Transverse colon (tissue), 4 donors: ENCODE data around the gene MARCKSL1. TPM values are rescaled to one million over a fixed set of nuclear protein-coding genes. Genes with fewer than 3 reads are reported as not detected.

Experiments used
- DNase-seq: peaks from one replicate; pipeline ENCODE4 v3.0.0-alpha.2; 2019
- H3K27ac ChIP-seq, 4 donors: fragments of 200-600 bp; sonication (generic); 2 replicates each; pipeline ENCODE4 v1.5.1; 2016 to 2018; ENCODE audit warnings: inconsistent platforms in 4 of 4
- H3K27me3 ChIP-seq: fragments of 200-600 bp; sonication (generic); 2 replicates; pipeline ENCODE4 v1.5.1; 2017; ENCODE audit warnings: inconsistent platforms
- H3K36me3 ChIP-seq, 4 donors: fragments of 200-600 bp; sonication (generic); 2 replicates each; pipeline ENCODE4 v1.5.1; 2017 to 2019; ENCODE audit warnings: inconsistent platforms in 4 of 4
- H3K4me1 ChIP-seq, 4 donors: fragments of 200-600 bp; sonication (generic); 2 replicates each; pipeline ENCODE4 v1.5.1; 2017 to 2020; ENCODE audit warnings: inconsistent platforms in 4 of 4
- H3K4me3 ChIP-seq, 4 donors: fragments of 200-600 bp; sonication (generic); 1 replicate in 1 of 4; 2 replicates in 3 of 4; pipeline versions ENCODE4 v1.5.1 to v1.6.1; 2017 to 2019; ENCODE audit warnings: inconsistent platforms in 4 of 4
- H3K9me3 ChIP-seq, 2 donors: fragments of 200-600 bp; sonication (generic); 2 replicates each; pipeline ENCODE4 v1.5.1; 2017 to 2019; ENCODE audit warnings: inconsistent platforms in 2 of 2
- EP300 ChIP-seq: sonication (generic); formaldehyde crosslinking; IDR thresholded peaks from one replicate; pipeline ENCODE4 v1.6.1; 2017; ENCODE audit warnings: antibody characterized with exemption, low read depth
- POLR2A ChIP-seq: fragments of 450-650 bp; IDR thresholded peaks from one replicate; pipeline ENCODE4 v1.6.1; 2016; ENCODE audit warnings: antibody characterized with exemption, mild to moderate bottlenecking, moderate library complexity
- POLR2AphosphoS5 ChIP-seq, 3 donors: sonication (generic); formaldehyde crosslinking; IDR thresholded peaks; one replicate each; pipeline ENCODE4 v1.6.1; 2016; ENCODE audit warnings: antibody characterized with exemption in 3 of 3
- WGBS, 2 donors: methylation state at CpG; one replicate each; pipeline ENCODE4 v1.1.5; 2018; ENCODE audit warnings: low coverage in 1 of 2; 5-methylcytosine and 5-hydroxymethylcytosine counted together
- in situ Hi-C, 4 donors: fragments of 200-750 bp; cut with MboI; loops; one replicate each; pipeline versions ENCODE4 v1.15.0 to v1.15.1; 2017; ENCODE audit warnings: low sequenced_read_pairs in 3 of 4, low pct_ligation_motif_present in 1 of 4, low pct_unique_long_range_greater_than_20kb in 1 of 4
- intact Hi-C: fragments of 100-400 bp; cut with DNase I; formaldehyde crosslinking; loops from one replicate; pipeline ENCODE4 v1.15.1; 2023; ENCODE audit warnings: low total_unique reads
- total RNA-seq, 4 donors: library from RNA; depleted of rRNA; stranded (reverse); fragments of >200 nt; gene quantifications; one replicate each; pipeline ENCODE4 v1.1.0, GENCODE V29; 2016
- TF ChIP-seq, protein P1 (sequence below), 5 experiments: fragments of 200-600 bp in 3 of 5; fragments of 450-650 bp in 2 of 5; sonication (generic) in 3 of 5; IDR thresholded peaks; 1 replicate in 2 of 5; 2 replicates in 3 of 5; pipeline ENCODE4 v1.5.1; 2016 to 2017; ENCODE audit warnings: antibody characterized with exemption in 5 of 5, inconsistent platforms in 3 of 5, mild to moderate bottlenecking in 2 of 5, moderate library complexity in 1 of 5

The MARCKSL1 gene
- total RNA-seq, 4 donors from 2014 or later, result 40.0 to 62.8 (median 53.0) TPM

DNA sequence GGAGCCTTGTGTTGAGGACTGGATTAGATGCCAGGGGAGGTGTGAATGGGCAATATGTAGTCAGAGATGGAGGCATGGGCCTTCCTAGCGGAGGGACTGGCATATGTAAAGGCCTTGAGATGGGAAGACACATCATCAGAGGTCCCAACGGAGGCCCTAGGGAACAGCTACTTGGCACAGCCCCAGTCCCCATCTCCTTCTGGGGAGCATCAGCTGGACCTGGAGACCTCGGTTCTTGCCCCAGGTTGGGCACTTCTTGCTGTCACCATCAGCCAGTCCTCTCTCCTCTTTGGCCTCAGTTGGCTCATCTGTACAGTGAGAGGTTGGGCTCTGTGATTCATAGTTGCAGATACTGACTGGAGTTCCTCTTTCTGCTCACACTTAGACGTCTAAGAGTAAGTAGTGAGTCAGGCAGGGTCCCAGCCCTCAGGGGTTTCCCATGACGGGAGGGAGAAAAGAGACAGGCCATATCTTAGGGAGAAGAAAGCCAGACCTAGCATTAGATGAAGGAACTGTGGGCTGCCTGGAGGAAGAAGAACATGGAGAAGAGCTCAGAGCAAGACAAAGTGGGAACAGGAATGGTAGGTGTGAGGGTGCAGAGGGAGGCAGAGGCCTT, 3.4 kb upstream of the MARCKSL1 start:
- Histone ChIP-seq H3K9me3 (no peaks in the 10 kb centered on the region), H3K4me3 (no peak overlapping the region), H3K36me3 (no peaks in the 10 kb centered on the region), H3K27ac (peak overlapping the region in 1 of 4 donors; percentile 55), H3K27me3 (no peaks in the 10 kb centered on the region), H3K4me1 (peaks cover 14 to 41% (median 32%) of the 10 kb centered on the region in 4 donors)
- DNase-seq, result no peak
- TF ChIP-seq POLR2A (no peak), EP300 (no peak), POLR2AphosphoS5 (IDR thresholded peaks at IDR 0.05) (no peak)
- TF ChIP-seq, protein P1, sequence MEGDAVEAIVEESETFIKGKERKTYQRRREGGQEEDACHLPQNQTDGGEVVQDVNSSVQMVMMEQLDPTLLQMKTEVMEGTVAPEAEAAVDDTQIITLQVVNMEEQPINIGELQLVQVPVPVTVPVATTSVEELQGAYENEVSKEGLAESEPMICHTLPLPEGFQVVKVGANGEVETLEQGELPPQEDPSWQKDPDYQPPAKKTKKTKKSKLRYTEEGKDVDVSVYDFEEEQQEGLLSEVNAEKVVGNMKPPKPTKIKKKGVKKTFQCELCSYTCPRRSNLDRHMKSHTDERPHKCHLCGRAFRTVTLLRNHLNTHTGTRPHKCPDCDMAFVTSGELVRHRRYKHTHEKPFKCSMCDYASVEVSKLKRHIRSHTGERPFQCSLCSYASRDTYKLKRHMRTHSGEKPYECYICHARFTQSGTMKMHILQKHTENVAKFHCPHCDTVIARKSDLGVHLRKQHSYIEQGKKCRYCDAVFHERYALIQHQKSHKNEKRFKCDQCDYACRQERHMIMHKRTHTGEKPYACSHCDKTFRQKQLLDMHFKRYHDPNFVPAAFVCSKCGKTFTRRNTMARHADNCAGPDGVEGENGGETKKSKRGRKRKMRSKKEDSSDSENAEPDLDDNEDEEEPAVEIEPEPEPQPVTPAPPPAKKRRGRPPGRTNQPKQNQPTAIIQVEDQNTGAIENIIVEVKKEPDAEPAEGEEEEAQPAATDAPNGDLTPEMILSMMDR (IDR thresholded peaks at IDR 0.05), result no peak
- in situ Hi-C loops (no loop called here), intact Hi-C loops (no loop called here)
- 40 to 70% methylated on average over 1 to 5 of the region's 5 CpGs for WGBS, 2 donors

DNA sequence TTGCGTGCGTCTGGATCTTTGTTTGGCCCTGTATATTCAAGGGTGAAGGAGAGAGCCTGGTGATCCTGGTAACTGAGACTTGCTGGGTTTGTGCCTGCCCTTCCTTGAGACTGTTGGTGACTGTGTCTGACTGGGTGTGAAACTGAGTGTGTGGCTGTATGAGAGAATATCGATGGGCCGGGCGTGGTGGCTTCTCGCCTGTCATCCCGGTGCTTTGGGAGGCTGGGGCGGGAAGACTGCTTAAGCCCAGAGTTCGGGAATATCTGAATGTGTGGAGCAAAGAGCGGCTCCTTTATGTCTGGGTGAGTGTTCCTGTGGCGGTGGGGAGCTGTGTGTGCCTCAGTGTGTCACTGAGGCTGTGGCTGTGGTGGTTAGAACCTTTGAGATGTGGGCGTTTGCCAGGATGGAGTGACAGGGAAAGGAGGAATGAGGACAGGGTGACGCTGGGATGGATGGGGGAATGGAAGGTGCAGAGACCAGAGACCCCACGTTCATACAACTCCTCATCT, 2.7 kb upstream of the MARCKSL1 start:
- TF ChIP-seq POLR2A (no peak), EP300 (no peak), POLR2AphosphoS5 (IDR thresholded peaks at IDR 0.05) (no peak)
- TF ChIP-seq, protein P1 (IDR thresholded peaks at IDR 0.05), result no peak
- Histone ChIP-seq H3K9me3 (no peaks in the 10 kb centered on the region), H3K27ac (peak overlapping the region; percentile 0 to 55 (median 21)), H3K36me3 (no peaks in the 10 kb centered on the region), H3K4me1 (peaks cover 16 to 47% (median 38%) of the 10 kb centered on the region in 4 donors), H3K4me3 (no peak overlapping the region), H3K27me3 (no peaks in the 10 kb centered on the region)
- in situ Hi-C loops (no loop called here), intact Hi-C loops (no loop called here)
- DNase-seq, result peak; percentile 54
- 49% methylated on average over 14 of the region's 14 CpGs; no CpG with 5 or more reads in 1 of the 2 donors for WGBS, 2 donors

DNA sequence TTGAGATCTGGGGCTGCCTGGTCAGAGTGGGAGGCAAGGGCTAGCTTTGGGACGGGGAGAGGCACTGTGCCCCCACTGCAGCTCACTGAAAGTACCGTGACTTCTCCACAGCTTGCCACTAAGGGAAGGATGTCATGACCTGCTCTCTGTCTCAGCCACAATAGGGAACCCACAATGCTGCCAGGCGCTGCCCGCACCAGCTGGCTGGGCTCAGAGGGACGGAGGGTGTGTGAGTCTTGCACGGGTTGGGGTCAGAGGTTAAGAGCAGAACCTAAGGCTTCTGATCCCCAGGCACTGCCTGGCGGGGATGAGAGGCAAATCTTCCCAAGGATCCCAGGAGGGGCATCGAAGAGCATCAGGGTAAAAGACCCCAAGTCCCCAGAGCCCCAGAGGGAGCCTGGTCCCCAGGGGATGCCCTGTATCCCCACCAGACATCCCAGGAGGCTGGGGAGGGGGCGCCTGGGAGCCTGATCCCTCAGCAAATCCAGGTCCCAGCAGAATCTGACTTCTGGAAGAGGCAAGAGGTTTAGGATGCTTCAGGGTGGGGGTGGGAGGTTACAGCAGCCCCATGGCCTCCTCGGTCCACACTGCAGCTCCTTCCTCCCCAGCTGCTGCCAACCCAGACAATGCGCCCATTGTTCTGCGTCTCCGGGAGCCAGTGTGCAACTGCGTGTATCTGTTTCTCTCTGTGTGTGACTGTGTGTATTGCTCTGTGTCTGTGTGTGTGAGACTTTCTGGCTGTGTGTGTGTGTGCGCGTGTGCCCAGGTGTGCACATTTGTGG, 2.0 kb upstream of the MARCKSL1 start:
- WGBS, 2 donors, result 42% methylated on average over 16 of the region's 16 CpGs; no CpG with 5 or more reads in 1 of the 2 donors
- Histone ChIP-seq H3K27me3 (no peaks in the 10 kb centered on the region), H3K4me3 (no peak overlapping the region), H3K36me3 (no peaks in the 10 kb centered on the region), H3K27ac (peak overlapping the region; percentile 0 to 55 (median 21)), H3K4me1 (peaks cover 16 to 51% (median 39%) of the 10 kb centered on the region in 4 donors), H3K9me3 (no peaks in the 10 kb centered on the region)
- TF ChIP-seq EP300 (no peak), POLR2AphosphoS5 (IDR thresholded peaks at IDR 0.05) (no peak)
- TF ChIP-seq, protein P1 (IDR thresholded peaks at IDR 0.05), result no peak
- in situ Hi-C loops (no loop called here), intact Hi-C loops (no loop called here)
- DNase-seq, result peak; percentile 56

DNA sequence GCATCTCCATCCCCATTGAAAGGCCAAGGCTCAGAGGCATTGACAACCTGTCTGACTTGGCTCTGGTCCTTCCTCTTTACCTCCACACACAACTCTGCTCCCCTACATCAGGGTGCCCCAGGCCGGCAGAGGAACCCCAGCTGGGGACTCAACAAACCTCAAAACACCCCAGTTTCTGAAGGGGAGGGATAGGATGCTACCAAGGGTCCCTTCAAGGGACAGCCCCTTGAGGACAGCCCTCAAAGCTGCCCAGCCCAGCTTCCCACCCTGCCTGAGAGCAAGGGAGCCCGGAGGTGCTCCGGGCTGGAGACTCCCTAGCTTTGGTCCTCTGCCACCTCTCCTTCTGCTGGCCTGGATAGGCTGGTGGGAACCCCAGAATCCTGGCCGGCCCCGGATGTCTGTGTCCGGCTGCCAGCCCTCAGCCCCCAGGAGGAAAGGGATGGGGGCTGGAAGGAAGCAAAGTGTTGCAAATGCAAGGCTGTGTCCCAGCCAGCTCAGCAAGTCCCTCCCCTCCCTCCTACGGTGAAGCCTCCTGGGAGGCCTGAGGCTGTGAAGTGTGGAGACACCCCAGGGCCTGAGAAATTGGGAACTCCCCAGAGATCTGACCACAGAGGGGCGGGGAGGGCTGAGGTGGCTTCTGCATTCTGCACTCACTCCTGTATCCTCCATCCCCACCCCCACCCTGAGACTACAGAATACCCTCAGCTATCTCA, 1.1 kb upstream of the MARCKSL1 start:
- intact Hi-C loops, result no loop called here
- 49% methylated on average over 6 of the region's 8 CpGs; no CpG with 5 or more reads in 1 of the 2 donors for WGBS, 2 donors
- peaks cover 16 to 60% (median 43%) of the 10 kb centered on the region in 4 donors for H3K4me1 ChIP-seq
- H3K27ac ChIP-seq, result peak overlapping the region in 2 of 4 donors; percentile 84 to 91
- TF ChIP-seq POLR2AphosphoS5 (IDR thresholded peaks at IDR 0.05) (no peak), EP300 (no peak), POLR2A (no peak)
- TF ChIP-seq, protein P1 (IDR thresholded peaks at IDR 0.05), result no peak
- H3K27me3 ChIP-seq, result no peaks in the 10 kb centered on the region
- no peaks in the 10 kb centered on the region for H3K9me3 ChIP-seq
- in situ Hi-C loops, result no loop called here
- H3K4me3 ChIP-seq, result no peak overlapping the region
- DNase-seq, result peak; percentile 57
- H3K36me3 ChIP-seq, result peaks cover 0 to 8% (median 2%) of the 10 kb centered on the region in 4 donors
